K562 (cell line): ENCODE measurements around the gene MTOR. TPM values are rescaled to one million over a fixed set of nuclear protein-coding genes. Genes with fewer than 3 reads are reported as not detected.

Experiments used
- ELF2 ChIP-seq: fragments of 250-450 bp; sonication (Bioruptor Pico); IDR thresholded peaks from 2 replicates; pipeline ENCODE4 v1.5.0; 2021; ENCODE audit warnings: mild to moderate bottlenecking
- EZH2 ChIP-seq: IDR thresholded peaks from 2 replicates; pipeline ENCODE4 v1.6.1; 2012; ENCODE audit warnings: low read depth, mild to moderate bottlenecking, inconsistent platforms, low read length, borderline replicate concordance
- FIP1L1 ChIP-seq: fragments of 200-400 bp; formaldehyde crosslinking; IDR thresholded peaks from 2 replicates; pipeline ENCODE4 v1.6.1; 2018; ENCODE audit warnings: mild to moderate bottlenecking, low read depth, low read length; ENCODE audit not compliant: poor library complexity, severe bottlenecking
- FOXP1 ChIP-seq: sonication (generic); formaldehyde crosslinking; IDR thresholded peaks from 2 replicates; pipeline ENCODE4 v1.8.0; 2022; ENCODE audit warnings: mild to moderate bottlenecking, missing genetic modification reagents
- HDAC1 ChIP-seq, 2 experiments: fragments of 450-650 bp; IDR thresholded peaks; 2 replicates each; pipeline ENCODE4 v1.6.1; 2016 to 2017; ENCODE audit warnings: inconsistent platforms in 1 of 2, mild to moderate bottlenecking in 1 of 2, moderate library complexity in 1 of 2
- HIVEP1 ChIP-seq: fragments of 250-450 bp; sonication (Bioruptor Pico); IDR thresholded peaks from 2 replicates; pipeline ENCODE4 v1.4.0; 2020; ENCODE audit warnings: mild to moderate bottlenecking
- HNRNPLL ChIP-seq: fragments of 200-400 bp; formaldehyde crosslinking; IDR thresholded peaks from 2 replicates; pipeline ENCODE4 v1.6.1; 2017; ENCODE audit warnings: low read length, low read depth, mild to moderate bottlenecking; ENCODE audit not compliant: poor library complexity, severe bottlenecking
- LEF1 ChIP-seq: fragments of 450-650 bp; IDR thresholded peaks from 2 replicates; pipeline ENCODE4 v1.6.1; 2016; ENCODE audit warnings: mild to moderate bottlenecking
- MEIS2 ChIP-seq: fragments of 450-650 bp; IDR thresholded peaks from 2 replicates; pipeline ENCODE4 v1.6.1; 2014; ENCODE audit warnings: mild to moderate bottlenecking; ENCODE audit not compliant: partially characterized antibody
- NCOA2 ChIP-seq, 2 experiments: fragments of 450-650 bp; IDR thresholded peaks; 2 replicates each; pipeline ENCODE4 v1.6.1; 2018; ENCODE audit warnings: mild to moderate bottlenecking in 2 of 2, moderate library complexity in 1 of 2; ENCODE audit not compliant: partially characterized antibody in 2 of 2
- NFE2 ChIP-seq: IDR thresholded peaks from 2 replicates; pipeline ENCODE4 v1.6.1; 2014; ENCODE audit warnings: antibody characterized with exemption, low read depth
- SREBF1 ChIP-seq: fragments of 150-350 bp; IDR thresholded peaks from 2 replicates; pipeline ENCODE4 v1.6.1; 2014; ENCODE audit warnings: antibody characterized with exemption, low read depth, low read length, borderline replicate concordance
- ZFP30 ChIP-seq: fragments of 250-450 bp; sonication (Bioruptor Pico); IDR thresholded peaks from 2 replicates; pipeline ENCODE4 v1.8.0; 2022; ENCODE audit warnings: moderate library complexity, mild to moderate bottlenecking, inconsistent platforms, borderline replicate concordance
- ZNF197 ChIP-seq: fragments of 200-800 bp; sonication (Bioruptor generic); IDR thresholded peaks from 2 replicates; pipeline ENCODE4 v1.6.1; 2016; ENCODE audit warnings: low read depth, missing genetic modification characterization, missing compliant biosample characterization
- ZNF324 ChIP-seq: fragments of 250-450 bp; sonication (Bioruptor Pico); IDR thresholded peaks from 2 replicates; pipeline ENCODE4 v1.4.0; 2020; ENCODE audit warnings: mild to moderate bottlenecking
- polyA plus RNA-seq, 8 experiments: library from polyadenylated mRNA; depleted of rRNA in 4 of 8; stranded (reverse) in 5 of 8; unstranded in 3 of 8; fragments of >200 nt; fragmentation: Nextera tagmentation in 2 of 8; fragmentation: Illumina TruSeq in 1 of 8; extraction: Ambion mirVana in 2 of 8; extraction: Trizol in 1 of 8; gene quantifications; 2 replicates each; pipeline versions ENCODE4 v1.2.1 to v1.2.3, GENCODE V29; 2011 to 2014; ENCODE audit warnings: inconsistent platforms in 1 of 8, missing spikeins in 1 of 8
- total RNA-seq, 7 experiments: library from RNA; depleted of rRNA in 6 of 7; stranded (reverse); fragments of >200 nt in 6 of 7; fragmentation: Illumina TruSeq in 2 of 7; extraction: Trizol in 2 of 7; gene quantifications; 2 replicates each; pipeline versions ENCODE4 v1.2.1 to v1.2.3, GENCODE V29; 2011 to 2021; ENCODE audit warnings: low replicate concordance in 1 of 7
- TF ChIP-seq, protein P1 (sequence below): fragments of 200-800 bp; sonication (Bioruptor generic); IDR thresholded peaks from 2 replicates; pipeline ENCODE4 v1.6.1; 2016; ENCODE audit warnings: missing genetic modification characterization, missing compliant biosample characterization
- TF ChIP-seq, protein P2 (sequence below), 2 experiments: fragments of 450-650 bp; IDR thresholded peaks; 2 replicates each; pipeline ENCODE4 v1.6.1; 2018; ENCODE audit warnings: mild to moderate bottlenecking in 2 of 2, low read depth in 1 of 2; ENCODE audit not compliant: partially characterized antibody in 2 of 2
- TF ChIP-seq, protein P3 (sequence below): IDR thresholded peaks from 2 replicates; pipeline ENCODE4 v1.6.1; 2011; ENCODE audit not compliant: insufficient read length; ENCODE audit errors: extremely low read depth

MTOR gene
- total and polyA plus RNA-seq, 9 of the 15 experiments (the other 6 are each of a cell fraction or from before 2014, with no cell fraction given): 11.4 to 71.4 (median 52.2) TPM

DNA sequence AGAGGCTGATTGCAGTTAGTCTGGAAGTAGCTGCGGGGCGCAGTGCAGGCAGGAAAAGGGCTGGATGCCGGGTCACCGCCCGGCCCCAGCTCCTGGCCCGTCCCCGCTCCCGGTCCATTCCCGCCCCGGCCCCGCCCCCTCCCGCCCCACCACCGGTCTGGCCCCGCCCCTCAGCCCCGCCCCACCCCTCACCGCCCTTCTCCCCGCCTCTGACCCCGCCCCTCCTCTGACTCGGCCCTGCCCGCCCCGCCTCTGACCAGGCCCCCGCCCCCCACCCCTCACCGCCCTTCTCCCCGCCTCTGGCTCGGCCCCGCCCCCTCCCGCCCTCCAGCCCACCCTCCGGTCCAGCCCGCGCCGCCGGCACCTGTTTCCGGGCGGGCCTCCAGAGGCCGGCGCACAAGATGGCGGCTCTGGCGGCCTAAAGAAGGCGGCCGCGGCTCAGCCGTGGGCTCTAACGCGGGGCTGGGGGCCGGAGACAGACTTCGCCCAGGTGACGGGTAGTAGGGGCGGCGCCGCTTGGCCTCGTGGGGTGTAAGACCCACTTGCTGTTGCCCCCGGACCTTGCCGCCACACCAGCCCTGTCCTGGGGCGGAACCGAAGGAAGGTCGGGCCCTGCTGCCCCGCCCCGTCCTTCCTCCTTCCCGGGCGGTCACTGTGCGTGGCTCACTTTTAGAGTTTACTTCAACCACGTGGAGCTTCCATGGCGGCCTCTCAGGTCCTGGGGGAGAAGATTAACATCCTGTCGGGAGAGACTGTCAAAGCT is 10.7 kb upstream of the MTOR start, which contains the start of gene UBIAD1 (continued):
- TF ChIP-seq, protein P1, sequence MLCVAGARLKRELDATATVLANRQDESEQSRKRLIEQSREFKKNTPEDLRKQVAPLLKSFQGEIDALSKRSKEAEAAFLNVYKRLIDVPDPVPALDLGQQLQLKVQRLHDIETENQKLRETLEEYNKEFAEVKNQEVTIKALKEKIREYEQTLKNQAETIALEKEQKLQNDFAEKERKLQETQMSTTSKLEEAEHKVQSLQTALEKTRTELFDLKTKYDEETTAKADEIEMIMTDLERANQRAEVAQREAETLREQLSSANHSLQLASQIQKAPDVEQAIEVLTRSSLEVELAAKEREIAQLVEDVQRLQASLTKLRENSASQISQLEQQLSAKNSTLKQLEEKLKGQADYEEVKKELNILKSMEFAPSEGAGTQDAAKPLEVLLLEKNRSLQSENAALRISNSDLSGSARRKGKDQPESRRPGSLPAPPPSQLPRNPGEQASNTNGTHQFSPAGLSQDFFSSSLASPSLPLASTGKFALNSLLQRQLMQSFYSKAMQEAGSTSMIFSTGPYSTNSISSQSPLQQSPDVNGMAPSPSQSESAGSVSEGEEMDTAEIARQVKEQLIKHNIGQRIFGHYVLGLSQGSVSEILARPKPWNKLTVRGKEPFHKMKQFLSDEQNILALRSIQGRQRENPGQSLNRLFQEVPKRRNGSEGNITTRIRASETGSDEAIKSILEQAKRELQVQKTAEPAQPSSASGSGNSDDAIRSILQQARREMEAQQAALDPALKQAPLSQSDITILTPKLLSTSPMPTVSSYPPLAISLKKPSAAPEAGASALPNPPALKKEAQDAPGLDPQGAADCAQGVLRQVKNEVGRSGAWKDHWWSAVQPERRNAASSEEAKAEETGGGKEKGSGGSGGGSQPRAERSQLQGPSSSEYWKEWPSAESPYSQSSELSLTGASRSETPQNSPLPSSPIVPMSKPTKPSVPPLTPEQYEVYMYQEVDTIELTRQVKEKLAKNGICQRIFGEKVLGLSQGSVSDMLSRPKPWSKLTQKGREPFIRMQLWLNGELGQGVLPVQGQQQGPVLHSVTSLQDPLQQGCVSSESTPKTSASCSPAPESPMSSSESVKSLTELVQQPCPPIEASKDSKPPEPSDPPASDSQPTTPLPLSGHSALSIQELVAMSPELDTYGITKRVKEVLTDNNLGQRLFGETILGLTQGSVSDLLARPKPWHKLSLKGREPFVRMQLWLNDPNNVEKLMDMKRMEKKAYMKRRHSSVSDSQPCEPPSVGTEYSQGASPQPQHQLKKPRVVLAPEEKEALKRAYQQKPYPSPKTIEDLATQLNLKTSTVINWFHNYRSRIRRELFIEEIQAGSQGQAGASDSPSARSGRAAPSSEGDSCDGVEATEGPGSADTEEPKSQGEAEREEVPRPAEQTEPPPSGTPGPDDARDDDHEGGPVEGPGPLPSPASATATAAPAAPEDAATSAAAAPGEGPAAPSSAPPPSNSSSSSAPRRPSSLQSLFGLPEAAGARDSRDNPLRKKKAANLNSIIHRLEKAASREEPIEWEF (CRISPR knock-in tag): no peak
- TF ChIP-seq ZFP30 (CRISPR knock-in tag): no peak
- TF ChIP-seq SREBF1: no peak
- TF ChIP-seq FIP1L1: peak; percentile 68
- peak; percentile 22 for TF ChIP-seq HNRNPLL
- TF ChIP-seq NCOA2 (IDR thresholded peaks at IDR 0.05; ENCODE audit: partially characterized antibody in 2 of 2): no peak
- TF ChIP-seq, protein P2, sequence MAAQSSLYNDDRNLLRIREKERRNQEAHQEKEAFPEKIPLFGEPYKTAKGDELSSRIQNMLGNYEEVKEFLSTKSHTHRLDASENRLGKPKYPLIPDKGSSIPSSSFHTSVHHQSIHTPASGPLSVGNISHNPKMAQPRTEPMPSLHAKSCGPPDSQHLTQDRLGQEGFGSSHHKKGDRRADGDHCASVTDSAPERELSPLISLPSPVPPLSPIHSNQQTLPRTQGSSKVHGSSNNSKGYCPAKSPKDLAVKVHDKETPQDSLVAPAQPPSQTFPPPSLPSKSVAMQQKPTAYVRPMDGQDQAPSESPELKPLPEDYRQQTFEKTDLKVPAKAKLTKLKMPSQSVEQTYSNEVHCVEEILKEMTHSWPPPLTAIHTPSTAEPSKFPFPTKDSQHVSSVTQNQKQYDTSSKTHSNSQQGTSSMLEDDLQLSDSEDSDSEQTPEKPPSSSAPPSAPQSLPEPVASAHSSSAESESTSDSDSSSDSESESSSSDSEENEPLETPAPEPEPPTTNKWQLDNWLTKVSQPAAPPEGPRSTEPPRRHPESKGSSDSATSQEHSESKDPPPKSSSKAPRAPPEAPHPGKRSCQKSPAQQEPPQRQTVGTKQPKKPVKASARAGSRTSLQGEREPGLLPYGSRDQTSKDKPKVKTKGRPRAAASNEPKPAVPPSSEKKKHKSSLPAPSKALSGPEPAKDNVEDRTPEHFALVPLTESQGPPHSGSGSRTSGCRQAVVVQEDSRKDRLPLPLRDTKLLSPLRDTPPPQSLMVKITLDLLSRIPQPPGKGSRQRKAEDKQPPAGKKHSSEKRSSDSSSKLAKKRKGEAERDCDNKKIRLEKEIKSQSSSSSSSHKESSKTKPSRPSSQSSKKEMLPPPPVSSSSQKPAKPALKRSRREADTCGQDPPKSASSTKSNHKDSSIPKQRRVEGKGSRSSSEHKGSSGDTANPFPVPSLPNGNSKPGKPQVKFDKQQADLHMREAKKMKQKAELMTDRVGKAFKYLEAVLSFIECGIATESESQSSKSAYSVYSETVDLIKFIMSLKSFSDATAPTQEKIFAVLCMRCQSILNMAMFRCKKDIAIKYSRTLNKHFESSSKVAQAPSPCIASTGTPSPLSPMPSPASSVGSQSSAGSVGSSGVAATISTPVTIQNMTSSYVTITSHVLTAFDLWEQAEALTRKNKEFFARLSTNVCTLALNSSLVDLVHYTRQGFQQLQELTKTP (IDR thresholded peaks at IDR 0.05; ENCODE audit: low read depth in 1 of 2, partially characterized antibody in 2 of 2): no peak
- no peak for TF ChIP-seq MEIS2
- peak in 1 of 2 experiments; percentile 98; a peak in 2 of 4 replicates for TF ChIP-seq HDAC1 (IDR thresholded peaks at IDR 0.05)
- no peak; the same call in 1 of the 2 replicates for TF ChIP-seq FOXP1 (CRISPR knock-in tag)
- TF ChIP-seq ZNF324 (CRISPR knock-in tag): no peak
- TF ChIP-seq ELF2: peak; percentile 86
- TF ChIP-seq, protein P3, sequence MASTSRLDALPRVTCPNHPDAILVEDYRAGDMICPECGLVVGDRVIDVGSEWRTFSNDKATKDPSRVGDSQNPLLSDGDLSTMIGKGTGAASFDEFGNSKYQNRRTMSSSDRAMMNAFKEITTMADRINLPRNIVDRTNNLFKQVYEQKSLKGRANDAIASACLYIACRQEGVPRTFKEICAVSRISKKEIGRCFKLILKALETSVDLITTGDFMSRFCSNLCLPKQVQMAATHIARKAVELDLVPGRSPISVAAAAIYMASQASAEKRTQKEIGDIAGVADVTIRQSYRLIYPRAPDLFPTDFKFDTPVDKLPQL: no peak
- TF ChIP-seq LEF1: peak; percentile 25; the same call in 1 of the 2 replicates
- TF ChIP-seq ZNF197 (CRISPR knock-in tag): no peak
- no peak for TF ChIP-seq HIVEP1
- TF ChIP-seq EZH2: no peak
- peak; percentile 9; the same call in 1 of the 2 replicates for TF ChIP-seq NFE2
